AG04450 (cell line): Measurements from ENCODE around the gene WDR82. TPM values are rescaled to one million over a fixed set of nuclear protein-coding genes. Genes with fewer than 3 reads are reported as not detected.

ENCODE experiments used
- CTCF ChIA-PET: fragments of 300-600, 350-600 bp; formaldehyde crosslinking; extraction: SDS; loops from one replicate; lab custom pipeline; 2022; ENCODE audit warnings: antibody characterized with exemption, inconsistent platforms; lab: Charles Lee
- POLR2A ChIA-PET: fragments of 350-600 bp; formaldehyde crosslinking; extraction: SDS; loops from one replicate; lab custom pipeline; 2021; ENCODE audit warnings: antibody characterized with exemption, inconsistent platforms; lab: Yijun Ruan, JAX
- DNase-seq: peaks from one replicate; pipeline ENCODE4 v3.0.0-alpha.2; 2011; ENCODE audit warnings: low read depth, low spot score
- H3K27ac ChIP-seq: one replicate; pipeline ENCODE4 v1.5.1; 2012; ENCODE audit warnings: low read depth, low read length, control low read depth
- H3K27me3 ChIP-seq: one replicate; pipeline ENCODE4 v1.6.0; 2012; ENCODE audit warnings: low read length; ENCODE audit not compliant: control insufficient read depth, insufficient read depth
- H3K4me3 ChIP-seq: 2 replicates; pipeline ENCODE4 v1.5.1; 2011; ENCODE audit warnings: mild to moderate bottlenecking, low read depth, low read length, control low read depth
- H3K9me3 ChIP-seq: 2 replicates; pipeline ENCODE4 v1.5.1; 2012; ENCODE audit warnings: low read length; ENCODE audit not compliant: control insufficient read depth, insufficient read depth
- polyA plus RNA-seq: library from polyadenylated mRNA; depleted of rRNA; stranded (reverse); fragments of >200 nt; gene quantifications from 2 replicates; pipeline ENCODE4 v1.2.3, GENCODE V29; 2011
- TF ChIP-seq, protein P1 (sequence below): IDR thresholded peaks from 2 replicates; pipeline ENCODE4 v1.5.1; 2011; ENCODE audit warnings: low read depth, low read length, control low read depth, inconsistent platforms

Gene WDR82
- polyA plus RNA-seq, 1 experiment: 77.6 TPM

DNA sequence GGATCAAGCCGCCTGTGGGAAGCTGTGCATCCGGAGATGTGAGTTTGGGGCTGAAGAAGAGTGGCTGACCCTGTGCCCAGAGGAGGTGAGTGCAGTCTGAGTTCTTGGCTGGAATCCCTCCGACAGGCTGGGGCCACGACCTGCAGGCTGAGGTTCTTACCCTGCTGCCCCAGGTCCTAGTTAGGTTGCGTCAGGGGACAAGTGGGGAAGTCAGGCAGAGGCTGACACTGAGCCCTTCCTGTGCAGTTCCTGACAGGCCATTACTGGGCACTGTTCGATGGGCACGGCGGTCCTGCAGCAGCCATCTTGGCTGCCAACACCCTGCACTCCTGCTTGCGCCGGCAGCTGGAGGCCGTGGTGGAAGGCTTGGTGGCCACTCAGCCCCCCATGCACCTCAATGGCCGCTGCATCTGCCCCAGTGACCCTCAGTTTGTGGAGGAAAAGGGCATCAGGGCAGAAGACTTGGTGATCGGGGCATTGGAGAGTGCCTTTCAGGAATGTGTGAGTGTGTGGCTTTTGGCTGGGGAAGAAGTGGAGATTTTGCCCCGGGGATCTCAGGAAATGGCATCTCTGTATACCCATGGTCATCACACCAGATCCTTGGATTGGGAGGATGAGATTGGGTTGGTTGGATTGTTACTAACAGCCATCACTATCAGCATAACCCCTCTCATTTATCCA, 31.6 kb downstream of the WDR82 start:
- Histone ChIP-seq H3K27me3 (no peaks in the 10 kb centered on the region), H3K4me3 (peak overlapping the region; percentile 67), H3K9me3 (peaks cover 9% of the 10 kb centered on the region), H3K27ac (no peak overlapping the region)
- TF ChIP-seq, protein P1, sequence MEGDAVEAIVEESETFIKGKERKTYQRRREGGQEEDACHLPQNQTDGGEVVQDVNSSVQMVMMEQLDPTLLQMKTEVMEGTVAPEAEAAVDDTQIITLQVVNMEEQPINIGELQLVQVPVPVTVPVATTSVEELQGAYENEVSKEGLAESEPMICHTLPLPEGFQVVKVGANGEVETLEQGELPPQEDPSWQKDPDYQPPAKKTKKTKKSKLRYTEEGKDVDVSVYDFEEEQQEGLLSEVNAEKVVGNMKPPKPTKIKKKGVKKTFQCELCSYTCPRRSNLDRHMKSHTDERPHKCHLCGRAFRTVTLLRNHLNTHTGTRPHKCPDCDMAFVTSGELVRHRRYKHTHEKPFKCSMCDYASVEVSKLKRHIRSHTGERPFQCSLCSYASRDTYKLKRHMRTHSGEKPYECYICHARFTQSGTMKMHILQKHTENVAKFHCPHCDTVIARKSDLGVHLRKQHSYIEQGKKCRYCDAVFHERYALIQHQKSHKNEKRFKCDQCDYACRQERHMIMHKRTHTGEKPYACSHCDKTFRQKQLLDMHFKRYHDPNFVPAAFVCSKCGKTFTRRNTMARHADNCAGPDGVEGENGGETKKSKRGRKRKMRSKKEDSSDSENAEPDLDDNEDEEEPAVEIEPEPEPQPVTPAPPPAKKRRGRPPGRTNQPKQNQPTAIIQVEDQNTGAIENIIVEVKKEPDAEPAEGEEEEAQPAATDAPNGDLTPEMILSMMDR: no peak
- DNase-seq: no peak
- ChIA-PET CTCF (interaction anchor here (1.1 kb wide), 1 partner anchor 27 kb away, joined by 3 read pairs; no protein-coding TSS in a partner anchor), POLR2A (interaction anchor here (1.2 to 1.8 kb wide), 4 partner anchors 8 to 31 kb away, joined by 5 to 14 read pairs (median 8); partner anchors contain the start of gene WDR82)

DNA sequence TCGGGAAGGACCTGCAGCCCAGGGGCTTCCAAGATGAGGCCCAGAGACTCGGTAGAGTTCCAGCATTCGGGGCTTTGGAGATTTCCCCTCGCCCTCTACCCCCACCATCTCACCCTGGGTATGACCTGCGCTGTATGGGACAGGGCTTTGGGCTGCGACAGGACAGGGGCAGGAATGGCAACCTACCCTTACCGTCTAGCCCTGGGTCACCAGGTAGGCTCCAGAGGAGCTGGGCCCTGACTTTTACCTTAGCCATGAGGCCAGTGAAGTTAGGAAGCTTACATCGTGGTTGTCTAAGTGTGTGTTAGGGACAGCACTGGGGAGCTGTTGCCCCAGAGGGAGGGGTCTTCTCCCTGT, 32.2 kb downstream of the WDR82 start:
- Histone ChIP-seq H3K27me3 (no peaks in the 10 kb centered on the region), H3K27ac (peak overlapping the region; percentile 47), H3K4me3 (peak overlapping the region; percentile 67), H3K9me3 (peaks cover 9% of the 10 kb centered on the region)
- ChIA-PET CTCF (interaction anchor here (0.6 to 1.1 kb wide), 2 partner anchors 8 to 26 kb away, joined by 3 read pairs; no protein-coding TSS in a partner anchor), POLR2A (interaction anchor here (1.2 to 1.8 kb wide), 4 partner anchors 9 to 32 kb away, joined by 5 to 14 read pairs (median 8); partner anchors contain the start of gene WDR82)
- TF ChIP-seq, protein P1: no peak
- no peak for DNase-seq

DNA sequence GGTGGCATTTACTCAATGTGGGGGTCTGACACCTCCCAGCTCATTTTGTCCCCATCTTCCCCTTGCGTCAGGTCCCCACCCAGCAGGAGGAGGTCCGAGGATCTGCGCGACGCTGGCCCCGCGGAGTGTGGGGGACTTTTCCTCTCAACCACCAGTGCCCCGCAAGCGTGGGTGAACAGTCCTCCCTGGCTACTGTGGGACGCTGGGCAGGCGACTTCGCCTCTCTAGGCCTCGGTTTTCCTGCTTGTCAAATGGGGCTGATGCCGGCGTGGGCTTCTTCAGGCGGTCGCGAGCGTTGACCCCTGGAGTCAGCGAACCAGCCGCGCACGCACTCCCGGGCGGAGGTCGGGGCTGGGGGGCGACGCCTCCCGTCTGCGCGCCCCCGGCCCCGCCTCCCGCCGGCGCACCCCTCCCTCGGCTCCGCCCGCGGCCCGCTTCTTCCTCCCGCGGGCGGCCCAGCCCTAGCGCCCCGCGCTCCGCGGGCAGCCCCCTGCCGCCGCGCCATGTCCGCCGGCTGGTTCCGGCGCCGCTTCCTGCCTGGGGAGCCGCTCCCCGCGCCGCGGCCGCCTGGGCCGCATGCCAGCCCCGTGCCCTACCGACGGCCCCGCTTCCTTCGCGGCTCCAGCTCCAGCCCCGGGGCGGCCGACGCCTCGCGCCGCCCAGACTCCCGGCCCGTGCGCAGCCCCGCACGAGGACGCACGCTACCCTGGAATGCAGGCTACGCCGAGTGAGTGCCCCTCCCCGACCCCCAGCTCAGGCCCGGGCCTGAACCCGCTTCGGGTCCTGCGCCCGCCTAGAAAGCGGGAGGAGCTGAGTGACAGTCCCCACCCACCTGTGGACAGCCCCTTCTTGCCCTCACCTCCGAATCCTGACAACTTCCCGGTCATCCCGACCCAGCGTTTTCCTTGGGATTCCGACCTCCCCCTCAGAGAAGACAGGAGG, 32.9 kb downstream of the WDR82 start, which contains the start of gene PPM1M:
Gene PPM1M (plus strand): TSS at position 438 of the 942 bp plus-strand sequence. CDS start 66 bp downstream, at position 504.
- DNase-seq: no peak
- POLR2A ChIA-PET: interaction anchor here (1.2 to 1.8 kb wide), 4 partner anchors 8 to 32 kb away, joined by 5 to 14 read pairs (median 8); partner anchors contain the start of gene WDR82

DNA sequence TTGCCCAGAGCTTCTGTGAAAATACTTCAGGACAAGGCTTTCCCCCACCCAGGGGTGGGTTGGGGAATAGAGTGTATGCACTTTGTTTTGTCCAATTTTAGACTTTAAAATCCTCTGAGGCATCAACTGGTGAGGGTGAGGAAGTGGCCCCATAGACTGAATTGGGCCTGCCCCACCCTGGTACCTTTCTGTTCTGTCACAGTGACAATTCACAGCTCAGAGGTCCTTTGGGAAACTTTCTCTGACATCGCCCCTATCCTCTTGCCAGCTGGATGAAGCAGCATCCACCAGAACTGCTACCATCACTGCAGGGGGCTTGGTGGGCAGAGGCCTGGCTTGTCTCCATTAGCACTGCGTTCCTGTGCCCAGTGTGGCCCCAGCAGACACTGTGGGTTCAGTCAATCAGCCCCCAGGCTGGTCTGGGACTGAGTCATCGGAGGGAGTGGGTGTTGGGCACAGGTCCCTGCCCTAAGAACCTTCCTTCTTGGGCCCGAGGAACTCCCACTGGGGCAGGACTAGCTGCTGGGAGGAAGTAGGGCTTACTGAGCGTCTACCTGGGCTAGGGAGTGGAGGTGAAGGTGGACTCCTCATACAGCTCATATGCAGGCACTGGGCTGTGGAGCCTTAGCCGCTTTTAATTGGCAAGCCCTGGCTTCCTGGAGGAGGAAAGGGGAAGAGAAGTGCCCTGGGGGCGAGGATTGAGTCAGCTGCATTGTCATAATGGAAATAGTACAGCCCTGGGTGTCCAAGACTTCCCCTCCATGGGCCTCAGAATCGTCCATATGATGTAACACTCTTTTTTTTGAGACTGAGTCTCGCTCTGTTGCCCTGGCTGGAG, 34.4 kb downstream of the WDR82 start:
- Histone ChIP-seq H3K9me3 (peaks cover 9% of the 10 kb centered on the region), H3K4me3 (no peak overlapping the region), H3K27me3 (no peaks in the 10 kb centered on the region), H3K27ac (no peak overlapping the region)
- DNase-seq: no peak
- CTCF ChIA-PET: interaction anchor here (1.1 to 2.7 kb wide), 2 partner anchors 24 to 95 kb away, joined by 6 to 17 read pairs; no protein-coding TSS in a partner anchor
- TF ChIP-seq, protein P1: no peak
- POLR2A ChIA-PET: no interaction called here

More for the DNA sequence above, 32.9 kb downstream of the WDR82 start, which contains the start of gene PPM1M:
- TF ChIP-seq, protein P1: no peak
- Histone ChIP-seq H3K9me3 (peaks cover 9% of the 10 kb centered on the region), H3K4me3 (peak within 1 kb of the TSS; percentile 67), H3K27ac (peak within 1 kb of the TSS; percentile 47), H3K27me3 (no peaks in the 10 kb centered on the region)
- CTCF ChIA-PET: interaction anchor here (0.6 to 1.1 kb wide), 2 partner anchors 9 to 26 kb away, joined by 3 read pairs; no protein-coding TSS in a partner anchor
